ENCODE measurements around the gene EDN1.

EDN1 gene

GRCh38 chr6:12289933-12290820 is at the start of gene EDN1:
Gene EDN1 (plus strand): TSS chr6:12290361. CDS start chr6:12290630, 269 bp downstream.
- peak; percentile 20 for DNase-seq

GRCh38 chr6:12241493-12242175 is 48.5 kb upstream of the EDN1 start:
- no peak for DNase-seq

- DNase-seq, result no peak
Observed at GRCh38 chr6:12243169-12243568, 47.0 kb upstream of the EDN1 start.

- no peak for DNase-seq
Observed at GRCh38 chr6:12245360-12245759, 44.8 kb upstream of the EDN1 start.

- no peak for DNase-seq
Observed at GRCh38 chr6:12245763-12246718, 44.1 kb upstream of the EDN1 start.

GRCh38 chr6:12246900-12247299 is 43.3 kb upstream of the EDN1 start:
- DNase-seq, result no peak

- DNase-seq, result no peak
Observed at GRCh38 chr6:12249541-12250382, 40.4 kb upstream of the EDN1 start.

- no peak for DNase-seq
Observed at GRCh38 chr6:12250383-12250770, 39.8 kb upstream of the EDN1 start.

GRCh38 chr6:12254210-12254609 is 36.0 kb upstream of the EDN1 start:
- no peak for DNase-seq

- DNase-seq, result no peak
Observed at GRCh38 chr6:12258191-12258590, 32.0 kb upstream of the EDN1 start.

- DNase-seq, result no peak
Observed at GRCh38 chr6:12258591-12259075, 31.5 kb upstream of the EDN1 start.

GRCh38 chr6:12260458-12261093 is 29.6 kb upstream of the EDN1 start:
- DNase-seq, result no peak

GRCh38 chr6:12261502-12261901 is 28.7 kb upstream of the EDN1 start:
- no peak for DNase-seq

- no peak for DNase-seq
Observed at GRCh38 chr6:12262236-12263061, 27.7 kb upstream of the EDN1 start.

GRCh38 chr6:12263403-12263802 is 26.8 kb upstream of the EDN1 start:
- no peak for DNase-seq

GRCh38 chr6:12264671-12265070 is 25.5 kb upstream of the EDN1 start:
- no peak for DNase-seq

GRCh38 chr6:12265296-12265695 is 24.9 kb upstream of the EDN1 start:
- DNase-seq, result no peak

- DNase-seq, result no peak
Observed at GRCh38 chr6:12265791-12266190, 24.4 kb upstream of the EDN1 start.

- DNase-seq, result no peak
Observed at GRCh38 chr6:12266571-12266970, 23.6 kb upstream of the EDN1 start.

- no peak for DNase-seq
Observed at GRCh38 chr6:12269110-12269509, 21.1 kb upstream of the EDN1 start.
